ENCODE measurements around the gene TBKBP1. TPM values are rescaled to one million over a fixed set of nuclear protein-coding genes. Genes with fewer than 3 reads are reported as not detected.

TBKBP1 gene
- total and polyA plus RNA-seq, 4 donors = 0.25 to 2.0 (median 1.5) TPM

DNA sequence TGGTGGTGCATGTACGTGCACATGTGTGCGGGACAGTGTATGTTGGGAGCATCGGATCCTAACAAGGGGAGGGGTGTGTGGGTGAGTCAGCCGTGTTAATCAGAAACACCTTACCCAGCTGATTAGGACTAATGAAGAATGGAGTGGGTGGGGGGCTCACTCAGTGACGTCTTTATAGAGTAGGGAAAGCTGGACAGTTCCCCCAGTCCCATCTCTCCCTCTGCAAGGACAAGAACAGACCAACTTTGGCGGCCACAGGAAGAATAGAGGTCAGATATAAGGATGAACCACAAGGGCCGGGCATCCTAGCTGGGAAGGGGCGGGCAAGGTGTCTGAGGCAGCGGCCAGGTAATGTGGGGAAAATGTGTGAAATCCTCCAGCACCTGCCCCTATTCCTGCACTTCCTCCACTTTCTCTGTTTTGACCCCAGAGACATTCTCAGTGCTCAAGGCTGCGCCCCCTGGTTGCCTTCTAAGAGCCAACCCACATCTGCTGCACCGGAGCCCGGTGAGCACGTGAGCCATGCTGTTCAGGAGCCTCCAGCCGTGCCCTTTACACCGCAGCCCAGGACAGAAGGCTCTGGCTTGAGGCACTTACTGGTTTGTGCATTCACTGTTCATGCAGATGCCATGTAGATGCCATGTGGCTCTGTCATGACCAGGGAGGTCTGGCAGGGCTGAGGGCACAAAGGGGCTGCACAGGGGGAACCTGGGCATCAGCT, 20.2 kb downstream of the TBKBP1 start:
- DNase-seq (ENCODE audit: low spot score) = no peak
- Histone ChIP-seq H3K4me1 (ENCODE audit: control insufficient read depth in 4 of 4, insufficient read depth in 4 of 4, low read length in 3 of 4) (peaks cover 0 to 7% (median under 1%) of the 10 kb centered on the region in 4 donors), H3K36me3 (ENCODE audit: control insufficient read depth in 4 of 4, insufficient read depth in 3 of 4, low read depth in 1 of 4, low read length in 3 of 4) (no peaks in the 10 kb centered on the region), H3K9me3 (ENCODE audit: control insufficient read depth in 4 of 4, low read length in 3 of 4) (no peaks in the 10 kb centered on the region), H3K27me3 (ENCODE audit: control insufficient read depth in 4 of 4, insufficient read depth in 4 of 4, low read length in 3 of 4) (no peaks in the 10 kb centered on the region), H3K4me3 (ENCODE audit: low read depth in 1 of 3, low read length in 3 of 3) (no peak overlapping the region), H3K9ac (ENCODE audit: low read depth in 1 of 2, low read length in 2 of 2) (no peak overlapping the region), H3K27ac (ENCODE audit: low read depth in 1 of 2, low read length in 2 of 2) (no peak overlapping the region)
- 42% methylated on average over 15 of the region's 15 CpGs for WGBS
- TF ChIP-seq SP1 (IDR thresholded peaks at IDR 0.05) = no peak
- no peak for TF ChIP-seq FOXA2 (IDR thresholded peaks at IDR 0.05)
- TF ChIP-seq, protein P1, sequence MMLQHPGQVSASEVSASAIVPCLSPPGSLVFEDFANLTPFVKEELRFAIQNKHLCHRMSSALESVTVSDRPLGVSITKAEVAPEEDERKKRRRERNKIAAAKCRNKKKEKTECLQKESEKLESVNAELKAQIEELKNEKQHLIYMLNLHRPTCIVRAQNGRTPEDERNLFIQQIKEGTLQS (IDR thresholded peaks at IDR 0.05) = no peak
- TF ChIP-seq NR2F2 (IDR thresholded peaks at IDR 0.05) = no peak
- no peak for TF ChIP-seq FOXA1 (IDR thresholded peaks at IDR 0.05)
- TF ChIP-seq, protein P2, sequence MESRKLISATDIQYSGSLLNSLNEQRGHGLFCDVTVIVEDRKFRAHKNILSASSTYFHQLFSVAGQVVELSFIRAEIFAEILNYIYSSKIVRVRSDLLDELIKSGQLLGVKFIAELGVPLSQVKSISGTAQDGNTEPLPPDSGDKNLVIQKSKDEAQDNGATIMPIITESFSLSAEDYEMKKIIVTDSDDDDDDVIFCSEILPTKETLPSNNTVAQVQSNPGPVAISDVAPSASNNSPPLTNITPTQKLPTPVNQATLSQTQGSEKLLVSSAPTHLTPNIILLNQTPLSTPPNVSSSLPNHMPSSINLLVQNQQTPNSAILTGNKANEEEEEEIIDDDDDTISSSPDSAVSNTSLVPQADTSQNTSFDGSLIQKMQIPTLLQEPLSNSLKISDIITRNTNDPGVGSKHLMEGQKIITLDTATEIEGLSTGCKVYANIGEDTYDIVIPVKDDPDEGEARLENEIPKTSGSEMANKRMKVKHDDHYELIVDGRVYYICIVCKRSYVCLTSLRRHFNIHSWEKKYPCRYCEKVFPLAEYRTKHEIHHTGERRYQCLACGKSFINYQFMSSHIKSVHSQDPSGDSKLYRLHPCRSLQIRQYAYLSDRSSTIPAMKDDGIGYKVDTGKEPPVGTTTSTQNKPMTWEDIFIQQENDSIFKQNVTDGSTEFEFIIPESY (IDR thresholded peaks at IDR 0.05) = no peak
- TF ChIP-seq HNF4G (IDR thresholded peaks at IDR 0.05) = no peak
- no peak for TF ChIP-seq HNF4A (conservative IDR thresholded peaks at IDR 0.05)
- TF ChIP-seq JUND (IDR thresholded peaks at IDR 0.05) = no peak
- TF ChIP-seq EGR1 (IDR thresholded peaks at IDR 0.05; ENCODE audit: low read depth in 2 of 2) = no peak
- no peak for TF ChIP-seq YY1 (IDR thresholded peaks at IDR 0.05)
- no peak for TF ChIP-seq GABPA (IDR thresholded peaks at IDR 0.05 in 1 of 2, conservative IDR thresholded peaks at IDR 0.05 in 1 of 2)
- TF ChIP-seq RAD21 (IDR thresholded peaks at IDR 0.05) = no peak
- TF ChIP-seq, protein P3, sequence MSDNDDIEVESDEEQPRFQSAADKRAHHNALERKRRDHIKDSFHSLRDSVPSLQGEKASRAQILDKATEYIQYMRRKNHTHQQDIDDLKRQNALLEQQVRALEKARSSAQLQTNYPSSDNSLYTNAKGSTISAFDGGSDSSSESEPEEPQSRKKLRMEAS (IDR thresholded peaks at IDR 0.05) = no peak
- TF ChIP-seq TAF1 (conservative IDR thresholded peaks at IDR 0.05) = no peak
- no peak for TF ChIP-seq RXRA (IDR thresholded peaks at IDR 0.05)
- TF ChIP-seq, protein P4, sequence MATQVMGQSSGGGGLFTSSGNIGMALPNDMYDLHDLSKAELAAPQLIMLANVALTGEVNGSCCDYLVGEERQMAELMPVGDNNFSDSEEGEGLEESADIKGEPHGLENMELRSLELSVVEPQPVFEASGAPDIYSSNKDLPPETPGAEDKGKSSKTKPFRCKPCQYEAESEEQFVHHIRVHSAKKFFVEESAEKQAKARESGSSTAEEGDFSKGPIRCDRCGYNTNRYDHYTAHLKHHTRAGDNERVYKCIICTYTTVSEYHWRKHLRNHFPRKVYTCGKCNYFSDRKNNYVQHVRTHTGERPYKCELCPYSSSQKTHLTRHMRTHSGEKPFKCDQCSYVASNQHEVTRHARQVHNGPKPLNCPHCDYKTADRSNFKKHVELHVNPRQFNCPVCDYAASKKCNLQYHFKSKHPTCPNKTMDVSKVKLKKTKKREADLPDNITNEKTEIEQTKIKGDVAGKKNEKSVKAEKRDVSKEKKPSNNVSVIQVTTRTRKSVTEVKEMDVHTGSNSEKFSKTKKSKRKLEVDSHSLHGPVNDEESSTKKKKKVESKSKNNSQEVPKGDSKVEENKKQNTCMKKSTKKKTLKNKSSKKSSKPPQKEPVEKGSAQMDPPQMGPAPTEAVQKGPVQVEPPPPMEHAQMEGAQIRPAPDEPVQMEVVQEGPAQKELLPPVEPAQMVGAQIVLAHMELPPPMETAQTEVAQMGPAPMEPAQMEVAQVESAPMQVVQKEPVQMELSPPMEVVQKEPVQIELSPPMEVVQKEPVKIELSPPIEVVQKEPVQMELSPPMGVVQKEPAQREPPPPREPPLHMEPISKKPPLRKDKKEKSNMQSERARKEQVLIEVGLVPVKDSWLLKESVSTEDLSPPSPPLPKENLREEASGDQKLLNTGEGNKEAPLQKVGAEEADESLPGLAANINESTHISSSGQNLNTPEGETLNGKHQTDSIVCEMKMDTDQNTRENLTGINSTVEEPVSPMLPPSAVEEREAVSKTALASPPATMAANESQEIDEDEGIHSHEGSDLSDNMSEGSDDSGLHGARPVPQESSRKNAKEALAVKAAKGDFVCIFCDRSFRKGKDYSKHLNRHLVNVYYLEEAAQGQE (IDR thresholded peaks at IDR 0.05) = no peak
- TF ChIP-seq, protein P5, sequence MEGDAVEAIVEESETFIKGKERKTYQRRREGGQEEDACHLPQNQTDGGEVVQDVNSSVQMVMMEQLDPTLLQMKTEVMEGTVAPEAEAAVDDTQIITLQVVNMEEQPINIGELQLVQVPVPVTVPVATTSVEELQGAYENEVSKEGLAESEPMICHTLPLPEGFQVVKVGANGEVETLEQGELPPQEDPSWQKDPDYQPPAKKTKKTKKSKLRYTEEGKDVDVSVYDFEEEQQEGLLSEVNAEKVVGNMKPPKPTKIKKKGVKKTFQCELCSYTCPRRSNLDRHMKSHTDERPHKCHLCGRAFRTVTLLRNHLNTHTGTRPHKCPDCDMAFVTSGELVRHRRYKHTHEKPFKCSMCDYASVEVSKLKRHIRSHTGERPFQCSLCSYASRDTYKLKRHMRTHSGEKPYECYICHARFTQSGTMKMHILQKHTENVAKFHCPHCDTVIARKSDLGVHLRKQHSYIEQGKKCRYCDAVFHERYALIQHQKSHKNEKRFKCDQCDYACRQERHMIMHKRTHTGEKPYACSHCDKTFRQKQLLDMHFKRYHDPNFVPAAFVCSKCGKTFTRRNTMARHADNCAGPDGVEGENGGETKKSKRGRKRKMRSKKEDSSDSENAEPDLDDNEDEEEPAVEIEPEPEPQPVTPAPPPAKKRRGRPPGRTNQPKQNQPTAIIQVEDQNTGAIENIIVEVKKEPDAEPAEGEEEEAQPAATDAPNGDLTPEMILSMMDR (IDR thresholded peaks at IDR 0.05; ENCODE audit: low read depth, low read length, missing input control) = no peak
